Esophagus squamous epithelium (tissue), 5 donors: Measurements from ENCODE around the gene SYT9. TPM values are rescaled to one million over a fixed set of nuclear protein-coding genes. Genes with fewer than 3 reads are reported as not detected.

Experiments used
- DNase-seq: peaks from one replicate; lab custom pipeline; 2025; lab: John Stamatoyannopoulos, UW
- H3K27ac ChIP-seq, 4 donors: fragments of 200-600 bp; sonication (generic); one replicate each; pipeline ENCODE4 v1.5.1; 2016 to 2019; ENCODE audit warnings: mild to moderate bottlenecking in 1 of 4
- H3K27me3 ChIP-seq, 4 donors: fragments of 200-600 bp; sonication (generic); 1 replicate in 3 of 4; 2 replicates in 1 of 4; pipeline versions ENCODE4 v1.5.1 to v1.6.0; 2017 to 2021; ENCODE audit warnings: antibody characterized with exemption in 1 of 4
- H3K36me3 ChIP-seq, 3 donors: fragments of 200-600 bp; sonication (generic); one replicate each; pipeline ENCODE4 v1.5.1; 2016 to 2019
- H3K4me1 ChIP-seq, 3 donors: fragments of 200-600 bp; sonication (generic); one replicate each; pipeline ENCODE4 v1.5.1; 2017 to 2019
- H3K4me3 ChIP-seq, 4 donors: fragments of 200-600 bp; sonication (generic); 1 replicate in 3 of 4; 2 replicates in 1 of 4; pipeline ENCODE4 v1.5.1; 2016 to 2019; ENCODE audit warnings: mild to moderate bottlenecking in 2 of 4, moderate library complexity in 1 of 4
- H3K9me3 ChIP-seq, 3 donors: fragments of 200-600 bp; sonication (generic); one replicate each; pipeline ENCODE4 v1.5.1; 2016 to 2019
- POLR2A ChIP-seq, 4 donors: fragments of 450-650 bp; IDR thresholded peaks; one replicate each; pipeline ENCODE4 v1.6.1; 2017; ENCODE audit warnings: antibody characterized with exemption in 4 of 4, mild to moderate bottlenecking in 4 of 4, moderate library complexity in 3 of 4
- WGBS, 2 donors: methylation state at CpG; one replicate each; pipeline ENCODE4 v1.1.5; 2018; 5-methylcytosine and 5-hydroxymethylcytosine counted together
- intact Hi-C: fragments of 100-400 bp; cut with DNase I; formaldehyde crosslinking; loops from one replicate; pipeline ENCODE4 v1.15.0; 2022
- total RNA-seq, 4 donors: library from RNA; depleted of rRNA; stranded (reverse); fragments of >200 nt; gene quantifications; one replicate each; pipeline ENCODE4 v1.1.0, GENCODE V29; 2016
- TF ChIP-seq, protein P1 (sequence below), 6 experiments: fragments of 450-650 bp in 4 of 6; fragments of 200-600 bp in 2 of 6; sonication (generic) in 2 of 6; IDR thresholded peaks; one replicate each; pipeline ENCODE4 v1.5.1; 2016 to 2019; ENCODE audit warnings: antibody characterized with exemption in 6 of 6, mild to moderate bottlenecking in 4 of 6, moderate library complexity in 4 of 6
- donor health status: DM: yes; HTN: yes; CAD: no.

The SYT9 gene
- total RNA-seq, 4 donors from 2014 or later = 0.19 TPM; not detected in 3

GRCh38 chr11:7220636-7221035, 31.1 kb upstream of the SYT9 start:
- Histone ChIP-seq H3K27ac (no peak overlapping the region), H3K4me1 (no peaks in the 10 kb centered on the region), H3K4me3 (no peak overlapping the region), H3K27me3 (no peaks in the 10 kb centered on the region), H3K36me3 (no peaks in the 10 kb centered on the region), H3K9me3 (no peaks in the 10 kb centered on the region)
- TF ChIP-seq, protein P1, sequence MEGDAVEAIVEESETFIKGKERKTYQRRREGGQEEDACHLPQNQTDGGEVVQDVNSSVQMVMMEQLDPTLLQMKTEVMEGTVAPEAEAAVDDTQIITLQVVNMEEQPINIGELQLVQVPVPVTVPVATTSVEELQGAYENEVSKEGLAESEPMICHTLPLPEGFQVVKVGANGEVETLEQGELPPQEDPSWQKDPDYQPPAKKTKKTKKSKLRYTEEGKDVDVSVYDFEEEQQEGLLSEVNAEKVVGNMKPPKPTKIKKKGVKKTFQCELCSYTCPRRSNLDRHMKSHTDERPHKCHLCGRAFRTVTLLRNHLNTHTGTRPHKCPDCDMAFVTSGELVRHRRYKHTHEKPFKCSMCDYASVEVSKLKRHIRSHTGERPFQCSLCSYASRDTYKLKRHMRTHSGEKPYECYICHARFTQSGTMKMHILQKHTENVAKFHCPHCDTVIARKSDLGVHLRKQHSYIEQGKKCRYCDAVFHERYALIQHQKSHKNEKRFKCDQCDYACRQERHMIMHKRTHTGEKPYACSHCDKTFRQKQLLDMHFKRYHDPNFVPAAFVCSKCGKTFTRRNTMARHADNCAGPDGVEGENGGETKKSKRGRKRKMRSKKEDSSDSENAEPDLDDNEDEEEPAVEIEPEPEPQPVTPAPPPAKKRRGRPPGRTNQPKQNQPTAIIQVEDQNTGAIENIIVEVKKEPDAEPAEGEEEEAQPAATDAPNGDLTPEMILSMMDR (IDR thresholded peaks at IDR 0.05) = no peak
- no peak for TF ChIP-seq POLR2A (IDR thresholded peaks at IDR 0.05)
- intact Hi-C loops = no loop called here
- DNase-seq = no peak
- WGBS, 2 donors = 33 to 41% methylated on average over 3 of the region's 3 CpGs

DNA sequence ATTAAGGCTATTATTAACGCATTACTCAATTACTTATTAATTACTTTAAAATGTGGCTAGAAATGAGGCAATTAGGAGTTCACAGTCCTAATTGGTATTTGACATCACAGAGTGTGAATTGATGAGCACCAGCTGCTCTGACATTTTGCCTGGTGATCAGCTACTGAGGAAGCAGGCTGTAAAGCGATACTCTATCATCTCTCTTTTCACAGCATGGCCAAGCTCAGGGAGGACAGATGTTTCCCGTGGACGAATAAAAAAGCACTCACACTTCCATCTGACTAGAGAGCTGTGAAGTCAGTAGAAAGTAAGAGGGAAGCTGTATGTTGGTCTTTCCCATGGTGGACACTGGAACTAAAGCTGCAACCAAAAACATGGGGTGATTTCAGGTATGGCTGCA, 29.1 kb upstream of the SYT9 start:
- Histone ChIP-seq H3K27me3 (no peaks in the 10 kb centered on the region), H3K4me1 (no peaks in the 10 kb centered on the region), H3K27ac (no peak overlapping the region), H3K4me3 (no peak overlapping the region), H3K36me3 (no peaks in the 10 kb centered on the region), H3K9me3 (no peaks in the 10 kb centered on the region)
- WGBS, 2 donors = 33 to 56% methylated on average over 4 of the region's 4 CpGs
- DNase-seq = no peak
- TF ChIP-seq POLR2A (IDR thresholded peaks at IDR 0.05) = no peak
- TF ChIP-seq, protein P1 (IDR thresholded peaks at IDR 0.05) = no peak
- intact Hi-C loops = no loop called here

DNA sequence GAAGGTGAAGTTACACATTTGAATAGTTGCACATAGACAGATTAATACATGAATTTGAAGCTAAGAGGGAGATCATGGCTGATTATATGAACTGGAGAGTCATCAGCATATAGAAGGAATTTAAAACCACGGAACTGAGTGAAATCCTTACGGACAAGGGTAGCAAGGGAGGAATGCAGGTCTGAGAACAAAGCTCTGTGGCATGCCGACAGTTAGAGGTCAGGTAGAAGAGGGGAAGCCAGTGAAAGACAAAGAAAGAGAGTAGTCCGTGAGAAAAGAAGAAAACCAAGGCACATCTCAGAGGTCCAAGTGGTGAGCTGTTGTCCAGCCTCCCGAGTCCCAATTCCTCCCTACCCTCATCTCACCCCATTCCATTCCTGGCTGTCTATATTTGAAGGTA, 11.8 kb upstream of the SYT9 start:
- H3K27ac ChIP-seq = no peak overlapping the region
- H3K9me3 ChIP-seq = no peaks in the 10 kb centered on the region
- no peaks in the 10 kb centered on the region for H3K4me1 ChIP-seq
- H3K36me3 ChIP-seq = no peaks in the 10 kb centered on the region
- intact Hi-C loops = no loop called here
- H3K4me3 ChIP-seq = no peak overlapping the region
- peaks cover 0 to 19% (median 0%) of the 10 kb centered on the region in 4 donors for H3K27me3 ChIP-seq
- no peak for TF ChIP-seq POLR2A (IDR thresholded peaks at IDR 0.05)
- DNase-seq = no peak
- 37 to 45% methylated on average over 5 of the region's 5 CpGs for WGBS, 2 donors

GRCh38 chr11:7245341-7245740, 6.4 kb upstream of the SYT9 start:
- WGBS, 2 donors = 63 to 70% methylated on average over 3 of the region's 3 CpGs
- no peak overlapping the region for H3K4me3 ChIP-seq
- no peak for DNase-seq
- peaks cover 0 to 6% (median 0%) of the 10 kb centered on the region in 4 donors for H3K27me3 ChIP-seq
- no peaks in the 10 kb centered on the region for H3K4me1 ChIP-seq
- H3K9me3 ChIP-seq = no peaks in the 10 kb centered on the region
- intact Hi-C loops = no loop called here
- TF ChIP-seq POLR2A (IDR thresholded peaks at IDR 0.05) = no peak
- TF ChIP-seq, protein P1 (IDR thresholded peaks at IDR 0.05) = no peak
- H3K27ac ChIP-seq = no peak overlapping the region
- H3K36me3 ChIP-seq = no peaks in the 10 kb centered on the region

- Histone ChIP-seq H3K9me3 (no peaks in the 10 kb centered on the region), H3K27me3 (peaks cover 0 to 14% (median 0%) of the 10 kb centered on the region in 4 donors), H3K4me3 (no peak overlapping the region), H3K36me3 (no peaks in the 10 kb centered on the region), H3K27ac (no peak overlapping the region), H3K4me1 (peaks cover 0 to under 1% (median 0%) of the 10 kb centered on the region in 3 donors)
- WGBS, 2 donors = 25 to 38% methylated on average over 1 of the region's 1 CpG
- intact Hi-C loops = no loop called here
- no peak for TF ChIP-seq POLR2A (IDR thresholded peaks at IDR 0.05)
- no peak for DNase-seq
Measured at GRCh38 chr11:7246179-7246578, 5.5 kb upstream of the SYT9 start.

DNA sequence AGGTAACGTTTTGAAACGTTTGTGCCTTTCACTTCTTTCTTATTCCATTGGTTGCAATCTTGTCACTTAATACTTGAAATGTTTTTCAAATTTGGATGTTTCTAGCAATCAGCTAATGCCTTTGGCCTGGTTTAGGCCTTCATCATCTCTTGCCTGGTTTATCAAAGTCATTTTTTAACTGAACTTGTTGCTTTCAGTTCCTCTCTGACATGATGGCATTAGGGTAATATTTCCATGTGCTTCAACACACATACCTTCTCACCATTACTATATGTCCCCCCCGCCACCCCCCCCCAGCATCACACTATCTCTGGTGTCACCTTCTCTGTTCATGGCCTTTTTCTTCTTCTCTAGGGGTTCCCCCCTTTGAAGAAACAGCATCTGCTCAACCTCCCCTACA, 1.5 kb upstream of the SYT9 start:
- WGBS, 2 donors = 69 to 70% methylated on average over 3 of the region's 3 CpGs
- no peak for TF ChIP-seq POLR2A (IDR thresholded peaks at IDR 0.05)
- TF ChIP-seq, protein P1 (IDR thresholded peaks at IDR 0.05) = no peak
- Histone ChIP-seq H3K27me3 (peaks cover 11 to 51% (median 12%) of the 10 kb centered on the region in 4 donors), H3K36me3 (no peaks in the 10 kb centered on the region), H3K9me3 (no peaks in the 10 kb centered on the region), H3K4me1 (peaks cover 14 to 19% (median 16%) of the 10 kb centered on the region in 3 donors), H3K27ac (no peak overlapping the region), H3K4me3 (no peak overlapping the region)
- no peak for DNase-seq
- intact Hi-C loops = no loop called here
